ENCODE results near the gene RGS12.
A peak's percentile ranks its signal among the peaks of the same experiment; 100 is the strongest.

RGS12 gene

GRCh38 chr4:3283916-3284315 lies 8.9 kb upstream of the RGS12 start:
- no peak for DNase-seq (ENCODE audit: low spot score)

GRCh38 chr4:3284734-3285557 lies 7.9 kb upstream of the RGS12 start:
- DNase-seq (ENCODE audit: low spot score), result no peak

DNA sequence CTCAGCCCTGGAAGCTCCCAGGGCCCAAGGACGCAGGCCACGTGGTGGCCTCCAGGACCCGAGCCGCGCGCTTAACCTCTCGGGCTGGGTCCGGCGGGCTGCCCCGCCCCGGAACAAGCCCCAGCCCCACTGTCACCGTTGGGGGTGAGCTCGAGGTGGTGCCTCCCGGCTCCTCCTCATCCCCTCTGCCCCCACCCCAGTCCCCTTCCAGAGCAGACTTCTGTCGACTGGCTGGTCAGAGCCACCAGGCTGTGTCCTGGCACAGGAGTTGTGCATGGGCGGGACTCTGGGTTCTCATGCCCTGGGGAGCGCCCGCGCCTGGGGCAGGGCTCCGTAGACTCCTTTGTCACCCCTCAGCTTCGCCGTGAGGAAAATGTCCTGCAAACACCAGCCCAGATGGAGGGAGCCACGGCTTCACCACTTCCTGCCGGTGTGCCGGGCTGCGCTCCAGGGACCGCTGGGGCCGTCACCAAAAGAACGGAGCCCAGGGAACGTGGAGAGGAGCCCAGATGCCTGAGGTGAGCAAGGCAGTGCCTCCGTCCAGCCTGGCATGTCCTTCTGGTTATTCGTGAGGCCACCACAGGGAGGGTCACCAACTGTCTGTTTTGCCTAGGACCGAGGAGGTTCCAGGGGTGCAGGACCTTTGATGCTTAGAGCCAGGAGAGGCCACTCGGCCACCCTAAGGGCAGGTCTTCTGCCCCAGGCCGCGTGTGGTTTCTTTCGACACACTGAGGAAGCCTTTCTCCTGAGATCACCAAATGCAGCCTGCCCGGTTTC lies 7.1 kb upstream of the RGS12 start:
- no peak for DNase-seq (ENCODE audit: low spot score)

GRCh38 chr4:3286335-3287175 lies 6.3 kb upstream of the RGS12 start:
- DNase-seq (ENCODE audit: low spot score), result no peak

GRCh38 chr4:3287271-3287971 lies 5.4 kb upstream of the RGS12 start:
- DNase-seq (ENCODE audit: low spot score), result no peak

DNA sequence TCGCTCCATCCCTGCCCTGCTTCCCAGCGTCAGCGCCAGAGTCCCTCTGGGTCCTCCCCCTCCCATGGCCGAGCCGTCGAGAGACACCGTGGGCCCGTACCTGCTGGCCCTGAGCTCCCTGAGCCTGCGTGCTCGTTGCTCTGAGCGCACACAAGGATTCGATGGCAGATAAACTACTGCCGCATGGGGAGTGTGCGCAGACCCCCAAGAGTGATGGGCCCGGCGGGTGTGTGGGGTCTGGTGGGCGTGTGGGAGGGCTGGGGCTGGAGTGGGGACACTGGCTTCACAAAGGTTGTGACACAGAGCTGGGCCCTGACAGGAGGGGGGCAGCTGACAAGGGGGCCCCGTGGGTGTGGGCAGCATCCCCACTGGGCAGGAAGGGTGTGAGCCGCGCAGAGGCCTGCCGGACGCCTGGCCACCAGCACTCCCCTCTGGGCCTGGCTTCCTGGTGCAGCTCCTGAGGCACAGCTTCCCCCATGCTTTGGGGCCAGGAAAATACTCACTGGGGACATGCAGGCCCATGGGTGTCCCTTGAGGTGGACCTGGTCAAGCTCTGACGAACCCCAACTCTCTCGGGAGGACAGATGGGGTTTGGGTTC lies 4.8 kb upstream of the RGS12 start:
- no peak for DNase-seq (ENCODE audit: low spot score)

DNA sequence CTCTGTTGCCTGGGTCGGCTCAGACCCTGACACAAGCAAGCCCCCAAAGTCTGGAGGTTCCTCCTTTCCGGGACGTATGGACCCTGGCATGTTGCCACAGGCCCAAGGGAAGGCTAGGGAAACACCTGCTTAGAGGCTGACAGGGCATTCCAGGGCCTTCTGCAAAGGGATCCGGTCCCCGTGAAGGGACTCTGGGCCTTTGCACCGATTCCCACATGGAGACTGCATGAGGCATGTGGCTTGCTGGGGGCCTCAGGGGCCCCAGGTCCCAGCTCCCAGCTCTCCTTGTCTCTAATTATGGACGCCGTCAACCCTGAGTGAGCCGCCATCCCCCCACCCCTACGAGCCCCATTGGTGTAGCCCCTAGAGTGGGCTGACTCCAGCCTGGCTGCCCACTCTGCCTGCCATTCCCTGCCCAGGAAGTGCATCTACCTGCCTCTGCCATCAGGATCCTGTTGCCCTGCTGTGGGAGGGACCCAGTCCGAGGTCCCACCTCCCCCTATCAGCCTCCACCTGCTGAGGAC lies 4.2 kb upstream of the RGS12 start:
- no peak for DNase-seq (ENCODE audit: low spot score)

GRCh38 chr4:3290476-3290875 lies 2.3 kb upstream of the RGS12 start:
- no peak for DNase-seq (ENCODE audit: low spot score)

GRCh38 chr4:3290889-3291321 lies 1.9 kb upstream of the RGS12 start:
- DNase-seq (ENCODE audit: low spot score), result no peak

GRCh38 chr4:3291411-3291968 lies 1.3 kb upstream of the RGS12 start:
- no peak for DNase-seq (ENCODE audit: low spot score)

DNA sequence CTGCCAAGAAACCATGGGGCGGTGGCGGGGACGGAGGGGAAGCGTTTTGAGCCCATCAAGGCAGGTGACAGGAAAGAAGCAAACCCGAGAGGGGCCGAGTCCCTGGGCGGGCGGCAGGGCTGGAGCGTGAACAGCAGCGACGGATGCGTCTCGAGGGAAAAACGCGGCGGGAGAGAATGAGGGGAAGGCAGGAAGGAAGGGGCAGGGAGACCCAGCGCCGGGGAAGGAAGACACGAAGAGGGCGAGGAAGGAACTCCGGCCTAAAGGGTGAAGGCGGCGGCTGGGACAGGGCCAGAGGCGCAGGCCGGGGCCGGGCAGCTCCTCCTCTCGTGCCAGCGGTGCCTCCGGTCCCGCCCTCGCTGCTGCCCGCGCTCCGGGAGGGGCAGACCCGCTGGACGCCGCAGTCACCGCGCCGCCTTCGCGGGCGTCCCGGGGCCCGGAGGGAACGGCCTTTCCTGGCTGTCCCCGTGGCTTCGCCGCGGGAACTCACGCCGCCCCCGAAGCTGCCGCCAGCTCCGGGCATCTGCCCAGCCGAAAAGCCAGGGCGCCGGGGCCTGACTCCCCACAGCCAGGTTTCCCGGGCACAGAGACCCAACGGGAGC lies 751 bp upstream of the RGS12 start:
- peak; percentile 34 for DNase-seq (ENCODE audit: low spot score)

DNA sequence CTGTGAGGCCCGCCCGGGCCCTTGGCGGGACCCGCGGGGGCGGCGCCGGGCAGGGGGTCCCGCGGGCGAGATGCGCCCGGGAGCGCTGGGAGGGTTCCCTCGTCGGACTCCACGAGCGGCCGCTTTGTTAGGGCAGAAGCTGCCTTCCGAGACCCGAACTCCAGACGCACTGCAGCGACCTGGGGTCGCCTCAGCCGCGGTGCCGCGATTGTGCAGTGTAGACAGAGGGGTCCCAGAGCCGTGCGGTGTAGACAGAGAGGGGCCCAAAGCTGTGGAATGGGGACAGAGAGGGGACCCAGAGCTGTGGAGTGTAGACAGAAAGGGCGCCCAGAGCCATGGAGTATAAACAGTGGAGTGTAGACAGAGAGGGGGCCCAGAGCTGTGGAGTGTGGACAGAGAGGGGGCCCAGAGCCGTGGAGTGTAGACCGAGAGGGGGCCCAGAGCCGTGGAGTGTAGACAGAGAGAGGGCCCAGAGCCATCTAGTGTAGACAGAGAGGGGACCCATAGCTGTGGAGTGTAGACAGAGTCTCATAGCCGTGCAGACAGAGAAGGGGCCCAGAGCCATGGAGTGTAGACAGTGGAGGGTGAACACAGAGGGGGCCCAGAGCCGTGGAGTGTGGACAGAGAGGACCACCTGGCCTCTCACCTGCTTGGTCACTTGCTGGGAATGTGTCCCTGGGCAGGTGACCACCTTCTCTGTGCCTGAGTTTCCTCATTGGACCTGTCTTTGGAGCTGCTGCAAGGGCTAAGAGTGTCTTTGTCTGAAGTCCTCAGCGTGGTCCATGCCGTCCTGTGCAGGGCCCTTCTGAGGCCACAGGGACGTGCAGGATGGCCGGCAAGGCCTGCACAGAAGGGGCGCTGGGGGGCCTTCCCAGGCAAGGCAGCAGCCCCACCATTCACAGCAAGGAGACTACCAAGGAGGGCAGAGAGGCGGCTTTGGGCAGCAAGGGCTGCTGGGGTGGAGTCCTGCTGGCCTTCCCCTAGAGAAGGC lies 875 bp downstream of the RGS12 start:
- peak; percentile 5 for DNase-seq (ENCODE audit: low spot score)

GRCh38 chr4:3294401-3295241 lies 1.8 kb downstream of the RGS12 start:
- DNase-seq (ENCODE audit: low spot score), result no peak

GRCh38 chr4:3295837-3296624 lies 3.2 kb downstream of the RGS12 start:
- no peak for DNase-seq (ENCODE audit: low spot score)

DNA sequence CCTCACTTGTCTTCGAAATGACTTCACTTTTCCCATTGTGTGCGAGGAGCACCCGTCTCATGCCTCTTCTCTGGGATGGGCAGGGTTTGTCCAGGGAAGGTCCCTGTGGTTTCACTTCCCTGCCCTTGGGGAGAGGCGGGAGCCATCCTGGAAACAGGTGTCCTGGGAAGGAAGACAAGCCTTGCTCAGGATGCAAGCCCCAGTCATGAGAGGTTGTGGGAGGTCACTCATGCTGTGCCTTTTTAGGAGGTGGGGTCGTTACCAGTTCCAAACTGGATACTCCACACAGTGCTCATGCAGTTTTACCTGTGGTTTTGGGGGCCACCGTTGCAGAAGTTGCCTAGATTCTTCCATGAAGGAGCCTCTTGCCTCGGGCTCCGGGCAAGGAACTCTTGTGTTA lies 3.8 kb downstream of the RGS12 start:
- no peak for DNase-seq (ENCODE audit: low spot score)

GRCh38 chr4:3297066-3297859 lies 4.4 kb downstream of the RGS12 start:
- no peak for DNase-seq (ENCODE audit: low spot score)

Measured in hematopoietic multipotent progenitor cell treated with erythropoietin and hydrocortisone succinate and interleukin-3 and kit ligand, for 15 days (in vitro differentiated cells).